Measurements from ENCODE around the gene TOR2A. TPM values are rescaled to one million over a fixed set of nuclear protein-coding genes. Genes with fewer than 3 reads are reported as not detected.

TOR2A gene
- total RNA-seq, 1 donor from 2014 or later: 21.9 TPM

DNA sequence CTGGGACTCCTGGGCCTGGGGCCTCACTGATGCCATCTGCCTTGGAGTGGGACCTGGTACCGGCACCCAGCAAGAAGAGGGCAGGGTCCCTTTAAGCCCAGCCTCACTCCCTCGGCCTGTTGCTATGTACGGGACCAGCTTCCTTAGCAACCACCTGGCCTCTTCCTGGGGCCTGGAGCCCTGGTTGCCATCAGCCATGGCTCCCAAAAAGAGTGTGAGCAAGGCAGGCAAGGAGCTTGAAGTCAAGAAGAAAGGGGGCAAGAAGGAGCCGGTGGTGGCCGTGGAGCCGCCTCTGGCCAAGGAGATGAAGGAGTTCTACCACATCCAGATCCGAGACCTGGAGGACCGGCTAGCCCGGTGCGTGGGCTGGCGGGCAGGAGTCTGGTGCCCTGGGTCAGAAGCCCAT lies 28.3 kb downstream of the TOR2A start, which contains the start of gene CFAP157:
Gene CFAP157 (plus strand): TSS at position 153 of the 406 bp plus-strand sequence. CDS start 44 bp downstream, at position 197.
- no peak for TF ChIP-seq CTCF (conservative IDR thresholded peaks at IDR 0.05)
- no peak within 1 kb of the TSS for H3K27ac Mint-ChIP-seq
- peak within 1 kb of the TSS; percentile 52 for H3K4me3 Mint-ChIP-seq
- no peaks in the 10 kb centered on the region for H3K9me3 Mint-ChIP-seq
- H3K4me1 Mint-ChIP-seq (ENCODE audit: unreplicated experiment): peaks cover 15% of the 10 kb centered on the region
- no peak for DNase-seq (ENCODE audit: extremely low spot score, unreplicated experiment)
- no peaks in the 10 kb centered on the region for H3K27me3 Mint-ChIP-seq
- no peaks in the 10 kb centered on the region for H3K36me3 Mint-ChIP-seq

DNA sequence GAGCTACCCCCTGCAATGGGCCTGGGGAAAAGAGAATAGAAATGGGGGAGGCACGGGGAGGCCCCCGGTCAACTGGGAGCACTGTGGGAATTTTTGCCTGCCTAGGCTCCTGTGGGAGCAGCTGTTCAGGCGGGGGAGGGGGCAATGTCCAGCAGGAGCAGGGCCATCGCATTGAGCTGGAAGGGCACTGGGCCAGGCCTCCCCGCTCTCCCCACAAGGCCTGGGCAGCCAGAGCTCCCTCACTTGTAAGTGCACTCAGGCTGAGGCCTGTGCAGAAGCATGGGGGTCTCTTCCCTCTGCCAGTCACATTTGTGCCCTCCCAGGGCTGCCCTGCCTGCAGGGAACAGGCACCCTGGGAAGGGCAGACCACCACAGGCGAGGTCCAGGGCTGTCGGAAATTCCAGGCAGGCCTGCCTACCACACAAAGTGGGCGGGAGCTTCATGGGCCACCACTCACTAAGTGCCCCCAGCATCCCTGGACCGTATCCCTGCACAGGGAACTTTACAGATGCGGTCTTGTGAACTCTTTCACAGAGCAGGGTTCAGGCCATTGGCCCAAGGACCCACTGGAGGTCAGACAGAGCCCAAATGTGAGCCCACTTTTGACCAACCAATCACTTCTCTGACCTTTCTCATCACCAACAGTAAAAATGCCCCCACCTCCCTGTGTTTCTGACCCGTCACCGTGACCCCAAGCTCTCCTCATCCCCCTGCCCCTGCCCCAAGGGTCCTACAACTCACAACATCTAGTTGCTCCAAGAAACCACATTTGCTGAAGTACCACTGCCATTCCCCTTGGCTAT lies 29.3 kb downstream of the TOR2A start:
- Mint-ChIP-seq H3K27me3 (no peaks in the 10 kb centered on the region), H3K9me3 (no peaks in the 10 kb centered on the region), H3K4me3 (no peak overlapping the region), H3K27ac (no peak overlapping the region), H3K4me1 (ENCODE audit: unreplicated experiment) (peaks cover 15% of the 10 kb centered on the region), H3K36me3 (no peaks in the 10 kb centered on the region)
- DNase-seq (ENCODE audit: extremely low spot score, unreplicated experiment): no peak
- no peak for TF ChIP-seq CTCF (conservative IDR thresholded peaks at IDR 0.05)

GRCh38 chr9:127703289-127703946 lies 31.7 kb downstream of the TOR2A start:
- no peak for DNase-seq (ENCODE audit: extremely low spot score, unreplicated experiment)
- peaks cover 4% of the 10 kb centered on the region for H3K9me3 Mint-ChIP-seq
- no peaks in the 10 kb centered on the region for H3K36me3 Mint-ChIP-seq
- peaks cover 24% of the 10 kb centered on the region for H3K4me1 Mint-ChIP-seq (ENCODE audit: unreplicated experiment)
- no peak overlapping the region for H3K27ac Mint-ChIP-seq
- H3K27me3 Mint-ChIP-seq: peaks cover 4% of the 10 kb centered on the region
- no peak for TF ChIP-seq CTCF (conservative IDR thresholded peaks at IDR 0.05)
- no peak overlapping the region for H3K4me3 Mint-ChIP-seq

DNA sequence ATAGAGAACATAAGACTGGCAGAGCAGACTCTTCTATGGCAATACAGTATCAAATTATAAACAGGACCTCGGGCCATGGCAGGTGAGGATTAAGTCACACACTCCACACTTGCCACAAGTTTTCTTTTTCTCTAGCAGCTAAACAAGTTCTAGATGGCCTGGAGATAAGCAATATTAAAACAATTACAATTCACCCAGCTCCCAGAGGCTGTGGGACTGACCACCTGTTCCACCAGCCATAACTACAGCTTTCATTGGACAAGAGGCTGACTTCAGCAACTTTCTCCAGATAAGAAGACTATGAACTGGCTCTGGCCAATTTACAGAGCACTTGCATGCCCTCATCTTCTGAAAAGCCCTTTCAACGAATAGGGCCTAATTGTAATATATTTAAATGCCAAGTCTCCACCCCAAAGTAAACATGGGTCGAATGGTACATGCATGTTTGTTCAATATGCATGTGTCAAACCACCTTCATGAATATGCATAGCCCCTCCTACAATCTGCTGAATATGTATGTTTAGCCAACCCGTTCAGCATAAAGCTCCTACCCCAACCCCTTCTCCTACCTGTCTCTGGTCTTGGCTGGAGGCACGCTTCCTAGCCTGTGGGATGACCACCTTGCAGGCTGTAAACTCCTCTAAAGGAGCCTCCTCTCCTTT lies 34.4 kb downstream of the TOR2A start:
- H3K36me3 Mint-ChIP-seq: no peaks in the 10 kb centered on the region
- peaks cover 4% of the 10 kb centered on the region for H3K27me3 Mint-ChIP-seq
- H3K4me3 Mint-ChIP-seq: no peak overlapping the region
- peaks cover 17% of the 10 kb centered on the region for H3K4me1 Mint-ChIP-seq (ENCODE audit: unreplicated experiment)
- peaks cover 4% of the 10 kb centered on the region for H3K9me3 Mint-ChIP-seq
- DNase-seq (ENCODE audit: extremely low spot score, unreplicated experiment): no peak
- peak overlapping the region; percentile 13 for H3K27ac Mint-ChIP-seq
- TF ChIP-seq CTCF (conservative IDR thresholded peaks at IDR 0.05): no peak

- peak overlapping the region; percentile 13 for H3K27ac Mint-ChIP-seq
- no peak for DNase-seq (ENCODE audit: extremely low spot score, unreplicated experiment)
- H3K4me1 Mint-ChIP-seq (ENCODE audit: unreplicated experiment): peaks cover 23% of the 10 kb centered on the region
- peaks cover 4% of the 10 kb centered on the region for H3K9me3 Mint-ChIP-seq
- peak overlapping the region; percentile 46 for H3K4me3 Mint-ChIP-seq
- no peaks in the 10 kb centered on the region for H3K36me3 Mint-ChIP-seq
- H3K27me3 Mint-ChIP-seq: peaks cover 4% of the 10 kb centered on the region
- no peak for TF ChIP-seq CTCF (conservative IDR thresholded peaks at IDR 0.05)
These were observed 35.0 kb downstream of the TOR2A start for GRCh38 chr9:127700140-127700539.

All from type B pancreatic cell (in vitro differentiated cells).